Neural cell (in vitro differentiated cells): ENCODE results near the gene GLRX5.

Source experiments
- EP300 ChIP-seq: fragments of 450-650 bp; conservative IDR thresholded peaks from 2 replicates; pipeline ENCODE4 v1.6.1; 2014; ENCODE audit warnings: antibody characterized with exemption, mild to moderate bottlenecking, moderate library complexity; ENCODE audit not compliant: poor library complexity, severe bottlenecking
- EZH2 ChIP-seq: fragments of 200-600, 300-800 bp; shearing (Covaris generic), sonication (generic); IDR thresholded peaks from 2 replicates; pipeline ENCODE4 v1.6.1; 2014; ENCODE audit warnings: antibody characterized with exemption, low read length, borderline replicate concordance, mild to moderate bottlenecking; ENCODE audit not compliant: insufficient read depth, poor library complexity, severe bottlenecking
- SMC3 ChIP-seq: fragments of 450-650 bp; conservative IDR thresholded peaks from 2 replicates; pipeline ENCODE4 v1.6.1; 2014; ENCODE audit warnings: antibody characterized with exemption, mild to moderate bottlenecking, moderate library complexity; ENCODE audit not compliant: poor library complexity
- TAF1 ChIP-seq: IDR thresholded peaks from 2 replicates; pipeline ENCODE4 v1.6.1; 2012; ENCODE audit warnings: low read depth
- TF ChIP-seq, protein P1 (sequence below): fragments of 450-650 bp; IDR thresholded peaks from 2 replicates; pipeline ENCODE4 v1.5.1; 2014; ENCODE audit warnings: antibody characterized with exemption, mild to moderate bottlenecking, moderate library complexity; ENCODE audit not compliant: poor library complexity, severe bottlenecking
- TF ChIP-seq, protein P2 (sequence below): IDR thresholded peaks from 2 replicates; pipeline ENCODE4 v1.6.1; 2012; ENCODE audit warnings: borderline replicate concordance

DNA sequence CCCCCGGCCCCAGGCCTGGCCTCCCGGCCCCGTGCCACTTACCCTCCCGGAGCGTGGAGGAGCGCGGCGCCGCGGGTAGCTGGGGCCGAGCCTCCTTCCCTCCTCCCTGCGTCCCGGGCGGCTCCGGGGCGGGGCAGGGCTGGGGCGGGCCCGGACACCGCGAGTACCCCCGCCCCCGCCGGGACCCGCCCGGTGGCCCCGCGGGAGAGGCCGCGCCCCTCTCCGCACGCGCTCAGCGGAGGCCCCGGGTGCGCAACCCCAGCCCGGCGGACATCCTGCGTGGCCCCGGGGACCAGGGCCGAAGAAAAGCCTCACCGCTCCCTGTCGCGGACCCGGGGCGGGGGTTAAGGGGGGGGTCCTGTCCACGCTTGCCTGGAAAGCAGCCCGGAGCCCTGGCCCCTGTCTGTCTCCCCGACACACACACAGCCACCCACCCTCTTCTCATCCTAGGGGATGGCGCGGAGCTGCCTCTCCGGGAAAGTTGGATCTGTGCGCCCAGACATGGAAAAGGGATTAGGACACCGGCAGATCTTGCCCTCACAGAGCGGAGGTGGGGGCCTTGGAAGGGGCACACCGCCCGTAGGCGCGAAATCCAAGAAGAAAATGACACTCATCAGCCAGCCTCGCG, 18.2 kb upstream of the GLRX5 start, which contains the start of gene SYNE3:
- TF ChIP-seq, protein P1, sequence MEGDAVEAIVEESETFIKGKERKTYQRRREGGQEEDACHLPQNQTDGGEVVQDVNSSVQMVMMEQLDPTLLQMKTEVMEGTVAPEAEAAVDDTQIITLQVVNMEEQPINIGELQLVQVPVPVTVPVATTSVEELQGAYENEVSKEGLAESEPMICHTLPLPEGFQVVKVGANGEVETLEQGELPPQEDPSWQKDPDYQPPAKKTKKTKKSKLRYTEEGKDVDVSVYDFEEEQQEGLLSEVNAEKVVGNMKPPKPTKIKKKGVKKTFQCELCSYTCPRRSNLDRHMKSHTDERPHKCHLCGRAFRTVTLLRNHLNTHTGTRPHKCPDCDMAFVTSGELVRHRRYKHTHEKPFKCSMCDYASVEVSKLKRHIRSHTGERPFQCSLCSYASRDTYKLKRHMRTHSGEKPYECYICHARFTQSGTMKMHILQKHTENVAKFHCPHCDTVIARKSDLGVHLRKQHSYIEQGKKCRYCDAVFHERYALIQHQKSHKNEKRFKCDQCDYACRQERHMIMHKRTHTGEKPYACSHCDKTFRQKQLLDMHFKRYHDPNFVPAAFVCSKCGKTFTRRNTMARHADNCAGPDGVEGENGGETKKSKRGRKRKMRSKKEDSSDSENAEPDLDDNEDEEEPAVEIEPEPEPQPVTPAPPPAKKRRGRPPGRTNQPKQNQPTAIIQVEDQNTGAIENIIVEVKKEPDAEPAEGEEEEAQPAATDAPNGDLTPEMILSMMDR = no peak
- no peak for TF ChIP-seq TAF1
- no peak for TF ChIP-seq SMC3
- TF ChIP-seq EZH2 = no peak
- TF ChIP-seq, protein P2, sequence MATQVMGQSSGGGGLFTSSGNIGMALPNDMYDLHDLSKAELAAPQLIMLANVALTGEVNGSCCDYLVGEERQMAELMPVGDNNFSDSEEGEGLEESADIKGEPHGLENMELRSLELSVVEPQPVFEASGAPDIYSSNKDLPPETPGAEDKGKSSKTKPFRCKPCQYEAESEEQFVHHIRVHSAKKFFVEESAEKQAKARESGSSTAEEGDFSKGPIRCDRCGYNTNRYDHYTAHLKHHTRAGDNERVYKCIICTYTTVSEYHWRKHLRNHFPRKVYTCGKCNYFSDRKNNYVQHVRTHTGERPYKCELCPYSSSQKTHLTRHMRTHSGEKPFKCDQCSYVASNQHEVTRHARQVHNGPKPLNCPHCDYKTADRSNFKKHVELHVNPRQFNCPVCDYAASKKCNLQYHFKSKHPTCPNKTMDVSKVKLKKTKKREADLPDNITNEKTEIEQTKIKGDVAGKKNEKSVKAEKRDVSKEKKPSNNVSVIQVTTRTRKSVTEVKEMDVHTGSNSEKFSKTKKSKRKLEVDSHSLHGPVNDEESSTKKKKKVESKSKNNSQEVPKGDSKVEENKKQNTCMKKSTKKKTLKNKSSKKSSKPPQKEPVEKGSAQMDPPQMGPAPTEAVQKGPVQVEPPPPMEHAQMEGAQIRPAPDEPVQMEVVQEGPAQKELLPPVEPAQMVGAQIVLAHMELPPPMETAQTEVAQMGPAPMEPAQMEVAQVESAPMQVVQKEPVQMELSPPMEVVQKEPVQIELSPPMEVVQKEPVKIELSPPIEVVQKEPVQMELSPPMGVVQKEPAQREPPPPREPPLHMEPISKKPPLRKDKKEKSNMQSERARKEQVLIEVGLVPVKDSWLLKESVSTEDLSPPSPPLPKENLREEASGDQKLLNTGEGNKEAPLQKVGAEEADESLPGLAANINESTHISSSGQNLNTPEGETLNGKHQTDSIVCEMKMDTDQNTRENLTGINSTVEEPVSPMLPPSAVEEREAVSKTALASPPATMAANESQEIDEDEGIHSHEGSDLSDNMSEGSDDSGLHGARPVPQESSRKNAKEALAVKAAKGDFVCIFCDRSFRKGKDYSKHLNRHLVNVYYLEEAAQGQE = no peak
- TF ChIP-seq EP300 = no peak
